ENCODE data around the gene ANTXR1. TPM values are rescaled to one million over a fixed set of nuclear protein-coding genes. Genes with fewer than 3 reads are reported as not detected.

Gene ANTXR1
- total RNA-seq, 1 experiment from 2014 or later, result 51.6 TPM

DNA sequence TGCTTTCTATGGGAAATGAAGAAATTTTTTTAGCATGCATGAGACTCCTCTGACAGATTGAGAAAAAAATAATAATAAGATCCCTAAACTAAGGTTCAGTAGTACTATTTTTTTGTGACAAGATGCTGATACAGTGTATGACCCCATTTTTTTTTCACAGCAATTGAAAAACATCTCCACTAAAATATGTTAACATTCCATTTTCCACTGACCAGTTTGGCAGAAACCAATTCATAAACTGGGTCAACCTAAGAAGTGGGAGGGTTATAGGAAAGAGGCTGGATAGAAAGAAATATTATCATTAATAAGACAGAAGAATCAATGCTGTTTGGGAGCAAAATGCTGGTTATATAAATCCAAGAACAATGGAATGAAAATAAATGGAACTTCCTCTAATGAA is 182.7 kb downstream of the ANTXR1 start:
- in situ Hi-C loops (cut with HindIII; ENCODE audit: low pct_unique_long_range_greater_than_20kb, low sequenced_read_pairs), result no loop called here
- DNase-seq (ENCODE audit: low read depth, low spot score), result no peak

DNA sequence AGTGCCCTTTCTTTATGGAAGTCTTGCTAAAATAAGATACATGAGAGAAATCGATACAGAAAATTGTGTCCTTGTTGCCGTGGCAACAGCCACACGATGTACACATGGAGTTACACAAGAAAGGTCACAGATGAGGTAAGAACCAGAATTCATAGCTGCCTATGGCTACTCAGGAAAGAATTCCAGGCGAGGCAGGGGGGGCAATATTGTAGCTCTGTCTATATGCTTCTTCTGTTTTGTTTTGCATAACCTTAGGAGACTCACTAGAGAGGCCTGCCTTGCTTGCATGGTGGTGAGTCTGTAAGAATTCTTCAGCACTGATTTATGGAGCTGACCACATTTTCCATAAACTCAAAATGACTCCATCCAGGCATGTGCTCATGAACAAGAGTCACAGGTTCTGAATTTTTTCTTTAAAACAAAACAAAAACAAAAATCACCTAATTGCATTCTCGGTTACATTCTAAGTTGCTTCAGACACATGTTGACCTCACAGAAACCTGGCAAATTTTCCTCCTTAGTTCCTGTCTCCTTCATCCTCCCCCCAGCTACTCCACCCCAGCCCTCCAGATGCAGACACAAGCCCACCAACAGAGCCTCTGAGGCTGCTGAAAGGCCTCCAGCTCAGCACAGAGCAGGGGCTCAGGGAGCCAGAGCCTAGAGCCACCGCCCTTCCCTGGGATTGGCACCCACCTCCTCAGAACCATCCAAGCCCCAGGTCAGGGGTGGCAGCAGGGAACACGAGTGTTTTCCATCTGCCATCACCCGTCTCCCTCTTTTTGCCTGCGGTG is 183.5 kb downstream of the ANTXR1 start:
- in situ Hi-C loops (cut with HindIII; ENCODE audit: low pct_unique_long_range_greater_than_20kb, low sequenced_read_pairs), result no loop called here
- peak; percentile 49 for DNase-seq (ENCODE audit: low read depth, low spot score)

DNA sequence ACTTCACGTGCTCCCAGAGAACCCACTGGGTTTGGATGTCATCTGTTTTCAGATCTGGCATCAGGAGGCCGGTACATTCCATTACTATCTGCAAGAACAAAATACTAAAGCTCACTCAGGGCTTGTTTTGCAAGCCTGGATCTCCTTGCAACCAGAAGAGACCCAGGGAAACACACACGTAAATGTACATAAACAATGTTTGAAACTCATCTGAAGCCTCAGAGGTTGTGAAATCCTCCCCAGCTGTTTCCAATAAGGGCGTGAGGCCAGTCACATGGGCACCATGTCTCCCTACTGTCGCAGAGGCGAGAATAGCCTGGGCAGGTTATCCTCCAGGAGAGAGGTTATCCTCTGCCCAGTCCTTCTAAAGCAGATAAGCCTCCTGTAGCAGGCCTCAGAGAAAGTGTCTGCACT is 187.1 kb downstream of the ANTXR1 start:
- in situ Hi-C loops (cut with HindIII; ENCODE audit: low pct_unique_long_range_greater_than_20kb, low sequenced_read_pairs), result no loop called here
- no peak for DNase-seq (ENCODE audit: low read depth, low spot score)

DNA sequence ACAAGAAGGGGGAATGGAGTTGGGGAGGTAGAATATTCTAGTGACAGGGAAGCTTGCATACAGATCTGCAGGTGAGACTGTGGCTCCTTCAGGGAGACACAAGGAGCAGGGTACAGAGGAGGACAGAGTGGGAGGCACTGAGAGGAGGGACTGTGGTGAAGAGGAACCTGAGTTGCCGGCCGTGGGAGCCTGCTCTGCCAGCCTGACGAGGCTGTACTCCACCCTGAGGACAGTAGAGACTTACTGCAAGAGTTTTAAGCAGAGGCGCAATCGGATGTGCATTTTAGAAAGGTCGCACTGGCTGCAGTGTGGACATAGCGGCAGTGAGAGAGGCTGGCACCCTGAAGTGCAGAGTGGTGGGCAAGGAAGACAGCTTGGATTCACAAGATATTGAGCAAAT is 188.3 kb downstream of the ANTXR1 start:
- no peak for DNase-seq (ENCODE audit: low read depth, low spot score)
- in situ Hi-C loops (cut with HindIII; ENCODE audit: low pct_unique_long_range_greater_than_20kb, low sequenced_read_pairs), result no loop called here

DNA sequence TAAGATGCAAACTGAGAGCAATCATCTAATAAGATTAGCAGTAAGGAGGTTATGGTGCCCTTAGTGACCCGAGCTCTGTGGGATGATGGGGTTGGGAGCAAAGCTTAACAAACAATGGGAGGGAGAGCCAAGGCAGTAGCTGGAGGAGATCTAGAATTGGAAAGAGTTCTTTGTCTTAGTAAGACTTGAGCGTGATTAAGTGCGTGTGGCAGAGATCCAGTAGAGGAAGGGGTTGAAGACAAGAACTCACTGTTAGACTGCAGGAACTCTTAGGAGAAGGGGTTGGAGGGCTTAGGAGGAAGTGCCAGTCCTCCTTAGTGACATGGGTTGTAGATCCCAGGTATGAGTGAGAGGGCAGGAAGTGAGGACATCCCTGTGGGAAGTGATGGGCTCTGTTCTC is 189.3 kb downstream of the ANTXR1 start:
- in situ Hi-C loops (cut with HindIII; ENCODE audit: low pct_unique_long_range_greater_than_20kb, low sequenced_read_pairs), result no loop called here
- DNase-seq (ENCODE audit: low read depth, low spot score), result peak; percentile 68

- in situ Hi-C loops (cut with HindIII; ENCODE audit: low pct_unique_long_range_greater_than_20kb, low sequenced_read_pairs), result no loop called here
- no peak for DNase-seq (ENCODE audit: low read depth, low spot score)
These were observed 190.4 kb downstream of the ANTXR1 start for GRCh38 chr2:69203166-69203985.

GRCh38 chr2:69204654-69205053 is 191.7 kb downstream of the ANTXR1 start:
- DNase-seq (ENCODE audit: low read depth, low spot score), result no peak
- in situ Hi-C loops (cut with HindIII; ENCODE audit: low pct_unique_long_range_greater_than_20kb, low sequenced_read_pairs), result no loop called here

- no peak for DNase-seq (ENCODE audit: low read depth, low spot score)
- in situ Hi-C loops (cut with HindIII; ENCODE audit: low pct_unique_long_range_greater_than_20kb, low sequenced_read_pairs), result no loop called here
These were observed 192.1 kb downstream of the ANTXR1 start for GRCh38 chr2:69205076-69205475.

GRCh38 chr2:69205491-69205890 is 192.5 kb downstream of the ANTXR1 start:
- DNase-seq (ENCODE audit: low read depth, low spot score), result no peak
- in situ Hi-C loops (cut with HindIII; ENCODE audit: low pct_unique_long_range_greater_than_20kb, low sequenced_read_pairs), result no loop called here

DNA sequence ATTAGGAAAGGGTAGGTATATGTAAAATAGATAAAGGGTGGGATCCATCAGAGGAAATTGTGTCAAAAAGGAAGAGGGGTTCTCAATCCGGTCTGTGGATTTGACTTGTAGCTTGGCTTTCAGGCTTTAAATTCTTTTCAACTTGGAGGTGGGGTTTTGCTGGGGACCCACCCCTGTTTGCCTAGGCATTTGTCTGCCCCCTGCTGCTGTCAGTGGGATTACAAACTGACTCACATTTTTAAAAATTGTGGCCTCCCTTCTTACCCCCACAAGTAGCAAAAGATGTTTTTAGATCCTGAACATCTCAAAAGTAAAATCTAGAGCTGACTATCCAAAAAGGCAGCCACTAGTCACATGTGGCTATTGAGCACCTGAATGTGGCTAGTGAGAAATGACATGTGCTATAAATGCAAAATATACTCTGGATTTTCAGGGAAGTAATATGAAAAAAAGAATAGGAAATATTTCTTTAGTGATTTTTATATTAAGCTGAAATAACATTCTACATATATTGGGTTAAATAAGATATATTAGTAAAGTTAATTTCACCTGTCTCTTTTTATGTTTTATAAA is 195.1 kb downstream of the ANTXR1 start:
- DNase-seq (ENCODE audit: low read depth, low spot score), result peak; percentile 39
- in situ Hi-C loops (cut with HindIII; ENCODE audit: low pct_unique_long_range_greater_than_20kb, low sequenced_read_pairs), result no loop called here

DNA sequence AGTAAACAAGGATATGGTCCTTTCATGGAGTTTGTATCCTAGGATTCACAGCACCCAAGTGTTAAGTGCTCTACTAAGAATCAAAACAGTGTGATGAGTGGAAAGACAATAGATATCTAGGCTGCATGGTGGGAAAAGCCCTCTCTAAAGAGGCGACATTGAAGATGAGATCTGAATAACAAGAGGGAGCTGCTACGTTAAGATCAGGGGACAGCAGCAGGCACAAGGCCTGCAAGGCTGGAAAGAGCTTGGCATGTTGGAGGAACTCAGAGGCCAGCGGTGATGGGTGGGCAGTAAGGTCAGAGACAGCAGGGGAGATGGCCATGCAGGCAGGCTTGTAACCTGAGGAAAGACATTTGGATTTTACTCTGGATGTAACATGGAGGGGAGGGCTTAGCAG is 196.5 kb downstream of the ANTXR1 start:
- in situ Hi-C loops (cut with HindIII; ENCODE audit: low pct_unique_long_range_greater_than_20kb, low sequenced_read_pairs), result no loop called here
- no peak for DNase-seq (ENCODE audit: low read depth, low spot score)

DNA sequence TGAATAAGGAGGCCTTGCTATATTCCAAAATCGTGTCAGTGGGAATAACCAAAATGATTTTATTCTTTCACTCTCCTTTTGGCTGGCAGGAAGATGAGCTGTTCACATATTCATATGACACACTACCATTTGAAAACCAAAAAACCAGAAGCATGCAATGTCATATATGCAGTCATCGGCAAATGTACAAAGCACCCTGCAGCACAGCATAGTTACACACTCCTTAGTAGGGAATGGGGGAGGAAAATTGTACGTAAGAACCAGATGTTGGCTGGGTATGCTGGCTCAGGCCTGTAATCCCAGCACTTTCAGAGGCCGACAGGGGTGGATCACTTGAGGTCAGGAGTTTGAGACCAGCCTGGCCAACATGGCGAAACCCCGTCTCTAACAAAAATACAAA is 197.4 kb downstream of the ANTXR1 start:
- in situ Hi-C loops (cut with HindIII; ENCODE audit: low pct_unique_long_range_greater_than_20kb, low sequenced_read_pairs), result no loop called here

GRCh38 chr2:69211048-69211447 is 198.1 kb downstream of the ANTXR1 start:
- DNase-seq (ENCODE audit: low read depth, low spot score), result no peak
- in situ Hi-C loops (cut with HindIII; ENCODE audit: low pct_unique_long_range_greater_than_20kb, low sequenced_read_pairs), result no loop called here

More for the DNA sequence above, 197.4 kb downstream of the ANTXR1 start:
- DNase-seq (ENCODE audit: low read depth, low spot score), result no peak

DNA sequence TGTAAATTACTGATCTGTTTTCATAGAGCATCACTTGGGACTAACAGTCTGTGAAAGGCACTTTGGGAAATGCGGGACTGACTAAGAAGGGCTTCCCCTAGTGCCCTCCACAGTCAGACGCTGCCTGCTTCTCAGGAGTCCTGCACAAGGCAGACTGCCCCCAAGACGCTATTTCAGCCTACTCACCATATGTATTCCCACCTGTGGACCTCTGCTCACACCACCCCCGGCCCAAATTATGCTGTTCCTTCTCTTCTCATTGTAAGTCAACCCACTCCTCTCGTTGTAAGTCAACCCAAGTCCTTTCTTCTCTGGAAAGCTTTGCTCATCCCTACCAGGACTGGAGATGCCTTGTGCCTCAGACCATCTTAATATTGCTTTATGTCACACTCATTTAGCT is 198.7 kb downstream of the ANTXR1 start:
- no peak for DNase-seq (ENCODE audit: low read depth, low spot score)
- in situ Hi-C loops (cut with HindIII; ENCODE audit: low pct_unique_long_range_greater_than_20kb, low sequenced_read_pairs), result no loop called here

DNA sequence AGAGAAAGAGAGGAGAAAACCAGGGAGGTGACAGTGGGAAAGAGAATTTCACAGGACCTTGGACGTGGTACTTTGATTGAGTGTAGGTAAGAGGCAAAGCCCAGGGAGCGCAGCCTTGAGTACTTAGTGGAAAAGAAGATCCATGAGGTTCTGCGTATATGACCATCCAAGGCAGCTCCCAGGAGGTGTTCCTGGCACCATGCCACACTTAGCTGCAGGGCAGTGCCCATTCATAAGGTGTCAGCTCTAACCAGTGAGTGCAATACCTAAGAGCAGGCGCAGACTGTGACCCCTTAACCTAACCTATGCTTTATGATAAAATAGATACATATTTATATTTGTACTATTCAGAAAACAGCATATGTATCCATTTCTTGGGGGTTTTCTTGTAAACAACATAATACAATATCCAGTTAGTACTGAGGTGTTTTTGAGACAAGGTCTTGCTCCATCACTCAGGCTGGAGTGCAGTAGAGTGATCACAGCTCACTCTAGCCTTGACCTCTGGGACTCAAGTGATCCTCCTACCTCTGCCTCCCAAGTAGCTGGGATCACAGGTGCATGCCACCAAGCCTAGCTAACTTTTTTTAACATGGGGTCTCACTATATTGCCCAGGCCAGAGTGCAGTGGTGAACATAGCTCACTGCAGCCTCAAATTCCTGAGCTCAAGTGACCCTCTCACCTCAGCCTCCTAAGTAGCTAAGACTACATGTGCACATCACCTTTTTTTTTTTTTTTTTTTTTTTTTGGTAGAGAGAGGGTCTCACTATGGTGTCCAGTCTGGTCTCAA is 199.5 kb downstream of the ANTXR1 start:
- DNase-seq (ENCODE audit: low read depth, low spot score), result no peak
- in situ Hi-C loops (cut with HindIII; ENCODE audit: low pct_unique_long_range_greater_than_20kb, low sequenced_read_pairs), result no loop called here

DNA sequence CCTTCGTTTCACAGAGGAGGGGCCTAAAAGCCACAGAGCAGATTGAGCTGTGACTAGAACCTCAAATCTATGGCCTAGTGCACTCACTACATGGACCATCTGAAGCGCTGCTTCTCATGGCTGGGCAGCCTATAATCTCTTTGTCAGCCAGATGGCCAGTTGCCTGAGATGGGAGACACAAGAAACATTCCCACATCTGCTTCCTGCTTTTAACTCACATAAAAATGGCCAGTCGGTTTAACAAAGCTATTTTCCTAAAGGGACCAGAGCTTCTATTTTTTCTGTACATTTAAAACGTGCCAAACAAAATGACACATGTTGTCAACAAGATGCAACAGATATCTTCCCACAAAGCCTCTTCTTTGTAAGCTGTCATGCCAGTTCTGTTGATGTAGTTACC is 200.2 kb downstream of the ANTXR1 start:
- in situ Hi-C loops (cut with HindIII; ENCODE audit: low pct_unique_long_range_greater_than_20kb, low sequenced_read_pairs), result no loop called here
- no peak for DNase-seq (ENCODE audit: low read depth, low spot score)

GRCh38 chr2:69213782-69214181 is 200.8 kb downstream of the ANTXR1 start:
- in situ Hi-C loops (cut with HindIII; ENCODE audit: low pct_unique_long_range_greater_than_20kb, low sequenced_read_pairs), result no loop called here
- no peak for DNase-seq (ENCODE audit: low read depth, low spot score)

DNA sequence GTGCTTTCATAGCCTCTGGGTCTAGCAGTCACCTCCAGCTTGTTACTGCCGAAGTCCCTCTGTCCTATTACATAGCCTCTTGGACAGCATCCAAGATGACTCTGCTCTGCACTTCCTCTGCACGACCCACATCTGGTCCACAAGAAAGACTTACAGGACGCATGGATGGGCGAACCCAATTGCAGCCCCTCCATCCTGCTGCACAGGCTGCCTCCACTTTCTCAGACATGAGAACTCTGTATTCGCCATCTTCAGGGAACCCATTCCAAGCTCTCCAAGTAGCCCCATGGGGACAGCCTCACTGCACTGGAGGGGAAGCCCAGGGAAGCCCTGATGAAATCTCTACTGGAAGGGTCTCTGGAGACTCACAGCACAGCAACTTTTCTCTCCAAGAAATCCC is 201.9 kb downstream of the ANTXR1 start:
- in situ Hi-C loops (cut with HindIII; ENCODE audit: low pct_unique_long_range_greater_than_20kb, low sequenced_read_pairs), result no loop called here
- DNase-seq (ENCODE audit: low read depth, low spot score), result no peak

Measured in SK-MEL-5 (cell line).